HUDEP-2 (cell line): Measurements from ENCODE around the gene MATR3.
"Not testable (repeated sequence)": the region's sequence is repeated elsewhere in the genome, so short reads cannot be mapped to it uniquely, and the experiment has no call there.

Experiments used
- DNase-seq, 76 experiments: peaks; one replicate each; lab custom pipeline; 2025; ENCODE audit not compliant: unreplicated experiment in 76 of 76; lab: John Stamatoyannopoulos, UW

MATR3 gene

GRCh38 chr5:139295346-139296057 lies 2.0 kb downstream of the MATR3 start:
- DNase-seq, result no peak

GRCh38 chr5:139296198-139296597 lies 2.7 kb downstream of the MATR3 start:
- no peak for DNase-seq

GRCh38 chr5:139296862-139297326 lies 3.4 kb downstream of the MATR3 start:
- no peak for DNase-seq

GRCh38 chr5:139297439-139298133 lies 4.0 kb downstream of the MATR3 start:
- no peak for DNase-seq

GRCh38 chr5:139298242-139298641 lies 4.7 kb downstream of the MATR3 start:
- no peak for DNase-seq

- DNase-seq, result no peak
These were observed 5.9 kb downstream of the MATR3 start for GRCh38 chr5:139299486-139299885.

GRCh38 chr5:139301808-139302499 lies 8.4 kb downstream of the MATR3 start:
- DNase-seq, result no peak

- DNase-seq, result no peak
These were observed 11.1 kb downstream of the MATR3 start for GRCh38 chr5:139304391-139305324.

- DNase-seq, result no peak
These were observed 12.7 kb downstream of the MATR3 start for GRCh38 chr5:139306197-139306596.

- DNase-seq, result no peak
These were observed 13.3 kb downstream of the MATR3 start for GRCh38 chr5:139306628-139307379.

- DNase-seq, result no peak
These were observed 15.3 kb downstream of the MATR3 start for GRCh38 chr5:139308797-139309196.

- not testable (repeated sequence) for DNase-seq
These were observed 17.2 kb downstream of the MATR3 start for GRCh38 chr5:139310715-139311186.

- no peak for DNase-seq
These were observed 18.5 kb downstream of the MATR3 start for GRCh38 chr5:139312075-139312474.

- DNase-seq, result no peak
These were observed 20.7 kb downstream of the MATR3 start for GRCh38 chr5:139314276-139314675.

GRCh38 chr5:139315056-139315615 lies 21.6 kb downstream of the MATR3 start:
- DNase-seq, result no peak

- no peak for DNase-seq
These were observed 42.3 kb downstream of the MATR3 start for GRCh38 chr5:139335811-139336210.

- DNase-seq, result no peak
These were observed 46.5 kb downstream of the MATR3 start for GRCh38 chr5:139340051-139340450.

GRCh38 chr5:139341187-139341688 lies 47.7 kb downstream of the MATR3 start:
- DNase-seq, result no peak
